ENCODE results near the gene STRA6. TPM values are rescaled to one million over a fixed set of nuclear protein-coding genes. Genes with fewer than 3 reads are reported as not detected.

Gene STRA6
- total RNA-seq, 1 donor from 2014 or later, result not detected

- TF ChIP-seq CTCF (IDR thresholded peaks at IDR 0.05), result no peak
- Histone ChIP-seq H3K9me3 (no peaks in the 10 kb centered on the region), H3K36me3 (no peaks in the 10 kb centered on the region), H3K4me3 (no peak overlapping the region), H3K27me3 (peaks cover 91% of the 10 kb centered on the region), H3K27ac (no peak overlapping the region), H3K4me1 (peaks cover 15% of the 10 kb centered on the region)
- DNase-seq (no peak), ATAC-seq (no peak)
- intact Hi-C loops (cut with DNase I), result loop anchor here (5.0 kb wide), 1 partner anchor 173 kb away; no protein-coding TSS in a partner anchor
Measured at GRCh38 chr15:74129586-74130154, 72.9 kb downstream of the STRA6 start.

Other genes starting within 250 kb of the STRA6 start
- 23.4 TPM for gene STOML1, start 210.5 kb downstream of the STRA6 start, total RNA-seq
- 82.9 TPM for gene PML, start 208.1 kb downstream of the STRA6 start, total RNA-seq
- gene GOLGA6A, start 120.2 kb downstream of the STRA6 start, total RNA-seq, result not detected
- gene ISLR2, start 72.2 kb downstream of the STRA6 start, total RNA-seq, result 4.0 TPM
- 40.6 TPM for gene ISLR, start 29.1 kb downstream of the STRA6 start, total RNA-seq
- gene CCDC33, start 33.5 kb upstream of the STRA6 start, total RNA-seq, result not detected
- gene CYP11A1, start 164.9 kb upstream of the STRA6 start, total RNA-seq, result 1.1 TPM
- gene SEMA7A, start 231.2 kb upstream of the STRA6 start, total RNA-seq, result 5.4 TPM